IPS DF 4.7 (cell line): ENCODE measurements around the gene TMEM120B.
"Not testable (repeated sequence)": the region's sequence is repeated elsewhere in the genome, so short reads cannot be mapped to it uniquely, and the experiment has no call there.

ENCODE experiments used
- DNase-seq: peaks from one replicate; pipeline ENCODE4 v3.0.0-alpha.2; 2013; ENCODE audit warnings: low spot score; ENCODE audit errors: extremely low read depth

TMEM120B gene

DNA sequence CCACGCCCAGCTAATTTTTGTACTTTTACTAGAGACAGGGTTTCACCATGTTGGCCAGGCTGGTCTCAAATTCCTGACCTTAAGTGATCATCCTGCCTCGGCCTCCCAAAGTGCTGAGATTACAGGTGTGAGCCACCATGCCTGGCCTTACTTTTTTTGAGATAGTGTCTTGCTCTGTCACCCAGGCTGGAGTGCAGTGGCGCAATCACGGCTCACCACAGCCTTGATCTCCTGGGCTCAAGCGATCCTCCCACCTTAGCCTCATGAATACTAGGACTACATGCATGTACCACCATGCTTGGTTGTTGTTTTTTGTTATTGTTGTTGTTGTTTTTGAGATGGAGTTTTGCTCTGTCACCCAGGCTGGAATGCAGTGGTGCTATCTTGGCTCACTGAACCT, 33.0 kb downstream of the TMEM120B start:
- DNase-seq = not testable (repeated sequence)

- no peak for DNase-seq
These were observed 35.6 kb downstream of the TMEM120B start for GRCh38 chr12:121748218-121748570.

DNA sequence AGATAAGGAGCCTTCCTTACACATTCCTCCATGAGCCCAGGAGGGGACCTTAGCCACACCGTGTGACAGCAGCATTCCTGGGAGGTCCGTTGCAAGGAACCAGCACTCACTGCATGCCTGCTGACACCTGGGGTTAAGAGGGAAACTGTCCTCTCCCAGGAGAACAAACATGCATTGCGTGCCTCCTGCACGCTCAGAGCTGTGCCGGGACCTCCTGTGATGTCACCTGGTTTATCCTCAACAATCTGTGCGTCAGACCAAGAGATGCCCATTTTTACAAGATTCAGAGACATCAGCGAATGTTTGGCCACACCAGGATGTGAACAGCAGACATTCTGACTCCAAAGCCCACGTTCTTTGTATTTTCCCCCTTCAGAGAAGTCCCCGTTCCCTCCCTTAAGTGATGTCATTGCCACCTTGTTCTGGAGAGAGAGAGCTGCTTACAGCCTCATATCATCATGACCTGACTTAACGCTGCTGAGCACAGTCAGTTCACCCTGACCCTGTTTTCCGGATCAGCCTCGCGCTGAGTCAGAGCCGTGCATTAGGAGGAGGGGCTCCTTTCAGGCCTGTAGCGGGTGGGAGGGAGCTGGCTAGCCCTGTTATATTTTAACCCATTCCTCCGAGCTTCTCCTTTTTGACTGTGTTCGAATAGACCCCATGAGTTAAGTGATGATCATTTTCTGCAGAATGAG, 36.2 kb downstream of the TMEM120B start:
- no peak for DNase-seq

DNA sequence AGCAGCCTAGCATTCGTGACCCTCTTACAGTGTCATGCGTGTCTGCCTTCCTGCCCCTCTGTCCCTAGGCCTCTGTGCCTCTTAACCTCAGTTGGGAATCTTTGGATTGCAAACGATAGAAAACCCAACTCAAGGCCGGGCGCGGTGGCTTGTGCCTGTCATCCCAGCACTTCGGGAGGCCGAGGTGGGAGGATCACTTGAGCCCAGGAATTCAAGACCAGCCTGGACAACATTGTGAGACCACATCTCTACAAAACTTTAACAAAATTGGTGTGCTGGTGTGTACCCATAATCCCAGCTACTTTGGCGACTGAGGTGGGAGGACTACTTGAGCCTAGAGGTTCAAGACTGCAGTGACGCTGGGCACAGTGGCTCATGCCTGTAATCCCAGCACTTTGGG, 36.7 kb downstream of the TMEM120B start:
- DNase-seq = no peak

DNA sequence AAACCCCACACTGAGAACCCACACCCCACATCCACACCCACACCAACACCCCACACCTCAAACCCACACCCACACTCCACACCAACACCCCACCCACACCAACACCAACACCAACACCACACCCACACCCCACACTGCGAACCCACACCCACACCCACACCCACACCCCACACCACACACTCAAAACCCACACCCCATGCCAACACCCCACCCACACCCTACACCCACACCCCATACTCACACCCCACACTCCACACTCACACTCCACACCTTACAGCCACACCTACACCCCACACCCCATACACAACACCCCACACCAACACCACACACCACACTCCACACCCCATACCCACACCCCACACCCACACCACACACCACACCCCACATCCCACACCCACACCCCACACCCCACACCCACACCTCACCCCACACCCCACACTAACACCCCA, 38.0 kb downstream of the TMEM120B start:
- no peak for DNase-seq

DNA sequence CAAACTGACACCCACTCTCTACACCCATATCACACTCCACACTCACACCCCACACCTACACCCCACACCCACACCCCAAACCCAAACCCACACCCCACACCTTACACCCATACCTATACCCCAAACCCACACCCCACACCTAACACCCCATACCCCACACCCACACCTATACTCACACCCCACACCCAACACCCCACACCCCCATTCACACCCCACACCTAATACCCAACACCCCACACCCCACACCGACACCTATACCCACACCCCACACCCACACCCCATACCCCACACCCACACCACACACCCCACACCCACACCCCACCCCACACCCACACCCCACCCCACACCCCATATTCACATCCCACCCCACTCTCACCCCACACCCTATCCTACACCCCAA, 38.5 kb downstream of the TMEM120B start:
- DNase-seq = no peak

GRCh38 chr12:121751749-121752351, 39.3 kb downstream of the TMEM120B start:
- no peak for DNase-seq

- DNase-seq = no peak
These were observed 41.3 kb downstream of the TMEM120B start for GRCh38 chr12:121753844-121754264.

DNA sequence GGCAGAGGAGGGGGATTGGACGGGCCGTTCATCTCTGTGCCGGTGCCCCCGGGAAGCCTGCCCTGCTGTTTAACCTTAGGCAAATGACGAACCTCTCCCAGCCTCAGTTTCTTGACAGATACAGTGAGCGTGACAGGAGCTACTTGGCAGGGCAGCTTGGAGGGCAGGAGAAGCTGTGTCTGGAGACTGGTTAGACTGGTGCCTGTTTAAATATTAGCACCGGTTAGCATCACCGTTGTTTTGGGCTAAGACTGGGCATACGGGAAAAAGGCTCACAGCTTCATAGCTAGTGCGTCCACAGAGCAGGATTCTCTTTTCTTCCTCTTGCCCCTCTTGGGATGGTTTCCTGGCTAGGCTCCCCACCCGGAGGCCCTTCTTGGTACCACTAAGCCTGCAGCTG, 42.3 kb downstream of the TMEM120B start:
- DNase-seq = no peak

DNA sequence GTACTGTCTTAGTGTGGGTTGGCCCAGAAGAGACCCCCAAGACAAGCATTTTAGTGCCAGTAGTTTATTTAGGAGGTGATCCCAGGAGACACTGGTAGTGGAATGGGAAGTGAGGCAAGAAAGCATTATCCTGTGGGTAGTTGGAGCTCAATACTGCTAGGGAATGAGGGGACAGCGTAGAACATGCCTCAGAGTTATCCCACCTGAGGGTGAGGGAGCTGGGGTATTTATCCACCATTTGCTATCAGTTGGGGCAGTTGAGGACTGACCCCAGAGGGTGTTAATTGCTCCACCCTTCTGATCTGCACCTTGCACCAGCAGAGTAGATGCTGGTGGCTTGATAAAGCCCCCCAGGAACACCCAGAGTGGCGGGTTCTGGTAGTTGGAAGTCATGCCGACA, 43.0 kb downstream of the TMEM120B start:
- DNase-seq = no peak

DNA sequence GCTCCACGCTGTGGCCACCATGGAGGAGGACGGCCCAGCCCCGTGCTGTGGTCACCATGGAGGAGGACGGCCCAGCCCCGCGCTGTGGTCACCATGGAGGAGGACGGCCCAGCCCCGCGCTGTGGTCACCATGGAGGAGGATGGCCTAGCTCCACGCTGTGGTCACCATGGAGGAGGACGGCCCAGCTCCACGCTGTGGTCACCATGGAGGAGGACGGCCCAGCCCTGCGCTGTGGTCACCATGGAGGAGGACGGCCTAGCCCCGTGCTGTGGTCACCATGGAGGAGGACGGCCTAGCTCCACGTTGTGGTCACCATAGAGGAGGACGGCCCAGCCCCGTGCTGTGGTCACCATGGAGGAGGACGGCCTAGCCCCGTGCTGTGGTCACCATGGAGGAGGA, 46.0 kb downstream of the TMEM120B start:
- DNase-seq = not testable (repeated sequence)

DNA sequence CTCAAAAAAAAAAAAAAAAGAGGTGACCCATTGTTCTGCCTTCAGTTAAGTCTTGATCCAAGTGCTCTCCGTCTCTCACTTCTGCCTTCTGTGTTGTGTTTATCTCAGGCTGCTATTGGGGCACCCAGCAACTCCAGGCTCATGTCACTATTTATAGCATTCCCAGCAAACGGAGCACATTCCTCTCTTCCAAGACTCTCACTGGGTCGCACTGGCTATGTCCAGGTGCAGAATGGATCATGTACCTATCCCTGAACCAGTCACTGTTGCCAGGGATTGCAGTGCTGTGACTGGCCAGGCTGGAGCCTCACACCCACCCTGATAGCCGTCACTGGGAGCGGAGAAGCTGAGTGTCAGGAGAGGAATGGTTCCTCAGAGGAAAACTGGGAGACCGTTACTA, 49.7 kb downstream of the TMEM120B start:
- no peak for DNase-seq

- no peak for DNase-seq
These were observed 52.3 kb downstream of the TMEM120B start for GRCh38 chr12:121764808-121765207.

DNA sequence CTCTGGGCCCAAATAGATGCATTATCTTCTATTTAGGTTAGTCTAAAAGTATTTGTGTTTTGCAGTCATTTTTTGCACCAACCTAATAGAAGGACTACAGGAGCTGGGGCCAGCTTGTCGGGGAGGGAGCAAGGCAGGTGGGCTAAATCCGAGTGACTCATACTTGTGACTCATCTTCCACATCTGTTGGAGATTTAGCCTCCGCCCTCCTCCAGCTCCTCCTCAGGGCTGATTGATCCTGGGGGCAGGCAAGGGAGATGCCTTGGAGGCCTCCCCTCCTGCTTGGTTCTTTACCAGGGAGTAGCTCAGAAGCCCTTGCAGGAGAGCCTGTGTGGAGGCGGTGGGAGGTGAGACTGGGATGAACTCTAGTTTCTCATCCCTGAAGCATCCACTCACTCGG, 53.0 kb downstream of the TMEM120B start:
- no peak for DNase-seq

- DNase-seq = no peak
These were observed 53.9 kb downstream of the TMEM120B start for GRCh38 chr12:121766290-121767039.

DNA sequence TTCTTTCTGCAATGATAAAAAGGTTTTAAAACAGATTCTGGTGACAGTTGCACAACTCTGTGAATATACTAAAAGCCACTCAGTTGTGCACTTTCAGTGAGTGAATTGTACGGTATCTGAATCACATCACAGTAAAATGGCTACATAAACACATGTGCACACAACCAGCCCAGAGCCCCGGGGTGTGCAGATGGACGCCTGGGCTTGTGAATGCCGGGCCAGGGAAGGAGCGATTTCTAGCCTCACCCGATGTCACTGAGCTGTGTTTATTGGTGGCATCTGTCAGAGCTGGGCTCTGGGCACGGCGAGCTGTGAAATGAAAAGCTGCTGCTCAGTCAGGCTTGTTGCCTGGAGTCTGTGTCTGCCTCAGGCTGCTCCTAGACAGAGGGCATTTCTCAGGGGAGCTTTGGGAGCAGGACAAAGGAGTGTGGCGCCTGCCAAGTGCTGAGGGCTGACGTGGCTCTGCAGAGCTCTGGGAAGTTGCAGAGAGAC, 55.0 kb downstream of the TMEM120B start:
- DNase-seq = no peak

DNA sequence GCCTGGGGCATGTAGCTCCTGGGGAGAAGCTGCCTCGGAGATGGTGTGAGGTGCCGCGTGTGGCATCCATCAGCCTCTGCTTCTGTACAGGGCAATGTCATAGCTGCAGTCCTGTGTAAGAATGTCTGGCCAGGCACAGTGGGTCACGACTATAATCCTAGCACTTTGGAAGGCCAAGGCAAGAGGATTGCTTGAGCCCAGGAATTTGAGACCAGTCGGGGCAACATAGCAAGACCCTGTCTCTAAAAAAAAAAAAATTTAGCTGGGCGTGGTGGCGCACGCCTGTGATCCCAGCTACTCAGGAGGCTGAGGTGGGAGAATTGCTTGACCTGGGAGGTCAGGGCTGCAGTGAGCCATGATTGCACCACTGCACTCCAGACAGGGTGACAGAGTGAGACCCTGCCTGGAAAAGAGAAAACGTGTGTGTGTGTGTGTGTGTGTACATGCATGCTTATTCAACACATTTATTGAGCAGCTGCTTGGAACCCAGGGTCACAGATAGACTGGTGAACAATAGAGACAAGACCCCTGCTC, 56.8 kb downstream of the TMEM120B start:
- no peak for DNase-seq

GRCh38 chr12:121769831-121770301, 57.3 kb downstream of the TMEM120B start:
- no peak for DNase-seq

GRCh38 chr12:121770388-121770787, 57.8 kb downstream of the TMEM120B start:
- DNase-seq = no peak

DNA sequence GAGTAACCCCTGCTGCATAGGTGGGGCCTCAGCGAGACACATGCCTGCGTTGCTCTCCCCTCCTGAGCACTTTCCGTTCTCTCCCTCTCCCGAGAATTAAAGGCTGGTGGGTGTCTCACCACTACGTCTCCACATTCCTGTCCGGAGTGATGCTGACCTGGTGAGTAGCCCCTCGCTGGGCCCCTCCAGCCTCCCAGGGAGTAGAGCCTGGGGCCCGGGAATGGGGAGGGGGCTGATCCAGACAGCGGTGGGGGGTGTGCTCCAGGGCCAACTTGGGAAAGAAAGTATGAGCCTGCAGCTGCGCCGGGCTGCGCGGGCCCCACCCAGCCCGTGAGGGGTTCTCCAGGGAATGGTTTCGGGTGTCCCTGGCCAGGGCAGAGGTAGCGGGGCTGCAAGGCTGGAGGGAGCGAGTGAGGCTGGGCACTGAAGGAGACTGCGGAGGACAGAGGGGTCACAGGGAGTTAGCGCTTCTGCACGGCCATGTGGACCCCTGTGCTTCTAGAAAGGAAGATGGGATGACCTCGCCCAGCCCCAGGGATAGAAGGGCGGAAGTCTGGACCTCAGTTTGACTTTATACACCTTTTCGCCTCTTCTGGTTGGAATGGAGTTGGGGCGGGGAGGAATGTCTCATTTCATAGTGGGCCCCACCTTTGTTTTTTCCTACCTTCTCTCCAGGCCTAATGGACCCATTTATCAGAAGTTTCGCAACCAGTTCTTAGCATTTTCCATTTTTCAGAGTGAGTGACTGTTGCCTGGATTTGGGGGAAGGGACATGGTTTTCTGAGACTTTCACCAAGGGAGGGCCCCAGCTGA, 58.5 kb downstream of the TMEM120B start:
- DNase-seq = no peak
